ENCODE data around the gene S100A11.
A peak's percentile ranks its signal among the peaks of the same experiment; 100 is the strongest.

The S100A11 gene

DNA sequence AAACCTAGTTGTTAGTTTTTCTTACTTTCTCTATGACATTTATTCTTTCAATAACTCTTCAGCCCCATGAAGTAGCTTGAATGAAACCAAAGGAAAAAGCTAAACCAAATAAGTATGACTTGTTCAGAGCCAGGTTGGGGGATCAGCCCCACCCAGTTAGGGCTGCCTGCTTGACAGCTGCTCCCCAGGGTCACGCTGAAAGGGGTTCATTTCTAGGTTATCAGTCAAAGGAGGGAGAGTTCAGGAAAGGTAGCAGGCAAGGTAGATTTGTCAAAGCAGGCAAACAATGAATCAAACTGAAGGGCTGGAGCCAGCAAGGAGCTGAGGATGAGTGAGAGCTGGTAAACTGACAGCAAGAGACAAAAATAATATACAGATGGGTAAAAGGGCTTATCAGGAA, 3.1 kb upstream of the S100A11 start:
- DNase-seq (ENCODE audit: low read depth in 2 of 2) = no peak

DNA sequence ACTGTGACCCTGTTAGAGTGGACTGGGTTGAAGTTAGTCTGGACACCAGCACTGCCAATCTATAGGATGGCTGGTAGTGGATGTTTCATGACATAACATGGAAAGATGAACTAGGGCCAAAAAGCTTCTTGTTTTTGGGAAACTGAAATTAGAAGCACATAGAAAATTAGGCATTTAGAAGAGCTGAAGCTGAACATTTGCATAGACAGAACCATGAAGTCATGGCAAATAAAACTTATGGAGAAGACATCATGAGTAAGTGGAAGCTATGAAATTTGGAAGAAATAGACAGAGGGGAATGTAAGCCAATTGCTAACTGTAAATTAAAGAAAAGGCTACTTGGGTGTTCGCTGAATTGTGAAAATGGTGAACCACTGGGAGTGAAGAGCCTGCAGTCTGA, 2.7 kb upstream of the S100A11 start:
- DNase-seq (ENCODE audit: low read depth in 2 of 2) = no peak

- DNase-seq (ENCODE audit: low read depth in 2 of 2) = no peak
Observed at GRCh38 chr1:152038871-152039270, 2.1 kb upstream of the S100A11 start.

DNA sequence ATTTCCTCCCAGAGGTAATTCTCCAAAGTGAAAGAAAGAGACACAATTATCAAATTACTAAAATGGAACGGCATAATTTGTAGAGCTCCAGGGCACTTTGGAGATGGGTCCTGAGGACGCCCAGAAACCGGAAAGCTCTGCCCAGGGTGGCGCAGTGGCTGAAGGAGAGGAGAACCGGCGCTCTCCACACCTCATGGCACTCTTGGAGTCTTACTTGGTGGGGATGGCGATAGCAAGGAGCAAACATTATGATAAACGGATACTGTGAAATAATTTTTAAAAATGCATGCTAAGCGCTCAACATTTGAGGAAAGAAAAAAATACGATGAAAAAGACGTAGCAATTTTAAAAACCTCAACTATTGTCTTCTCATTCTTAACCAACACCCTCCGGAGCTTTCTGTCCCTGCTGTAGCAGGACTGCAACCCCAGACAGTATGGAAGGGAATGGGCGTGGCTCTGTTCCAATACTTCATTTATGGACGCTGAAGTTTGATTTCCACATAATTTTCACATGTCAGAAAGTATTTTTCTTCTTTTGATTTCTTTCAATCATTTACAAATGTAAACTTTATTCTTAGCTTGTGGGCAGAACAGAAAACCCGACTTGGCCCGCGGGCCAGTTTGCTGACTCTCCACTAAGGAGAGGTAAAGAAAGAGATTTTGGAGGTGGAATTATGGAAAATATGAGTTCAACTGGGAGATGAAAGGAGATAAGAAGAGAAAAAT, 1.1 kb downstream of the S100A11 start:
- no peak for DNase-seq (ENCODE audit: low read depth in 2 of 2)

DNA sequence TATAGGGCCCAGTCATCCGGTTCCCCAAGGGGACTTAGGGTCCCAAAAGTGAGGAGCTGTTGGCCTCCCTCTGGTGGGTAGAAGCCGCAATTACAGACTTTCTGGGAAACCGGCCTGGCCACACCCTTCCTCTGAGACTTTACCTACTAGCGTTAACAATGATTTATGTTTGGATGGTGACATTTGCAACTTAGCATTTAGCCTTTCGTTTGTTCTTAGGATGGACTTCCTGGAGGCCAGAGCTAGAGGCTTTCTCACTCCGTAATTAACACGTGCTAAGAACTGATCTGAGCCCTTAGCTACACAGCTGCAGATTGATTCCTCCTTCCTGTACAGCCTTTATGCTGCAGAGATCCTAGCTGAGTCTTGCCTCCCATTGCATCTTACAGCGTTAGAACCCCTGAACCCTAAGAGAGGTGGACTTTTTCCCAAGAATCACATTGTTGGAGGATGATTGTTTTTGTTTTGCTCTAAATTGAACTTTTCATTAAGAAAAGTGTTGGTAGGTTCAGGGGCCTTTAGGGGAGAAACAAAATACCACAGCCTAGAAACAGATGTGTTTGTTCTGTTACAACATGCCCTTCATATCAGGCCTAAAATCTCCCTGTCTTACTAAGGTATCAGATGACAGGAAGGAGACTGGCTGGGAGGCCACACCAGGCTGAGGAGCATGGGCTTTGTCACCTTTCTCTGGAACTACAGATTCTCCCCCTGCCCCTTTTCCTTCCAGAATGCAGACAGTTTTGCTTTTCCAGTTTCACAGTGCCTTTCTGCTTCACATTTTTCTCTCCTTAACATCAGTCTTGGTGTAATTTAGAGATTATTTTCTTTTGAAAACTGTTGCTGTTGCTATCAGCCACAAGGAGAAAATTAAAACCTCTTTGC, 1.9 kb downstream of the S100A11 start:
- peak in 1 of 2 donors; percentile 40 for DNase-seq (ENCODE audit: low read depth in 2 of 2)

DNA sequence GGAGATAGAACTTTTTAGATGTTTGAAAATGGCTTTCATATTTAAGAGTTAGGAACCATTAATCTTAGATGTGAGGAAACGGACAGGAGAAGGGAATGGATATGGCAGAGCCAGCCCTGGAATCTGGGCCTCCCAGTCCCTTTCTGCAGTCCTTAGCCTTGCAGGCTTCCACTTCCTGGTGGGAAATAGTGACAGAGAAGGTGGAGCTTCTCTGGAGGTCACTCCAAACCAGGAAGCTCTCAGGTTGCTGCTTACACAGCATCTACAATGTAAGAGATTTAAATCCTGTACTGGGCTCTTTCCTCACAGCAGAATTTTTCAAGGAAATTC, 2.5 kb downstream of the S100A11 start:
- no peak for DNase-seq (ENCODE audit: low read depth in 2 of 2)

DNA sequence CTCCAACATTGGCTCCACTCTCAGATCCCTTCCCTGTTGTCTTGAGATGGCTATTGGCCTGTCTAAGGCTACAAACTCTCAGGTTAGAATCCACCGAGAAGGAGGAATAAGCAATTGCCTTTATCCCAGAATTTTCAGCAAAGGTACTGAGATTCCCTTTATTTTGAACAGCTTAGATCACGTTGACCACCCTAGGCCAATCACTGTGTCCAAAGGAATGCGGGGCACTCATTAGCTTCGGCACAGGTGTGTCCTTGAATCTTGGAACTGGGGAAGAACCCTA, 6.9 kb downstream of the S100A11 start:
- no peak for DNase-seq (ENCODE audit: low read depth in 2 of 2)

- no peak for DNase-seq (ENCODE audit: low read depth in 2 of 2)
Observed at GRCh38 chr1:152029144-152029928, 7.5 kb downstream of the S100A11 start.

DNA sequence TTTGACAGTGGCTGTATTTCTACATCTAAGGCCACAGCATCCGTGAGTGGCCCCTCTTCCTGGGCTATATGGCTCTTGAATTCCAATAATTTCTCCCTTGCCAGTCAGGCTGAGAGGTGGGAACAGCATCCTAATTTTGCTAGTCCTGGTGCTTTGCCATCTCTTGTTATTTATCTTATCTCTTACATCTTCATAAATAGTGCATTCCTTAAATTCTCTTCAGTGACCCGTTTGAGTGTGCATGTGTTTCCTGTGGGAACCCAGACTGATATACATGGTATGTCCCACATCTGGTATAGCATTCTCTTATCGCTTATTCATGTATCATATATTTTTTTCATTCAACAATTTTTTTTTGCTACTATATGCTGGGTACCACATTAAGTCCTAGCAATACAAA, 9.9 kb downstream of the S100A11 start:
- DNase-seq (ENCODE audit: low read depth in 2 of 2) = no peak

DNA sequence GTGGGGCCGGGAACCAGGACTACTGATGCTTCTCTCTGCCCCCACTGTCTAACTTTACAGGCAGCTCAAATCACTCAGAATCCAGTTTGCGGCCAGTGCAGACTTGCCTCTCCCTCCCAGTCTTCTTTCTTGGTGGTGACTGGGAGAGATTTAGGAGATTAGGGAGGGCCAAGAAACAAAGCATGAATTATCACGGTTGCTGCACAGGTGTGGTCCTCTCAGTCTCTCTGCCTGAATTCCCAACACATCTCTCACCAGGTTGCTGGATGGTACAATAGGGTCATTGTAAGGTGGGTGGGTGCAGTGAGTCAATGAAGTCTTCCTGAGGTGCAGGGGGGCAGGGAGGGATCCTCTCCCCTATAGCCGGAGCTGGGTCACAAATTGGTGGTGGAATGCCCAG, 12.6 kb downstream of the S100A11 start:
- DNase-seq (ENCODE audit: low read depth in 2 of 2) = no peak

DNA sequence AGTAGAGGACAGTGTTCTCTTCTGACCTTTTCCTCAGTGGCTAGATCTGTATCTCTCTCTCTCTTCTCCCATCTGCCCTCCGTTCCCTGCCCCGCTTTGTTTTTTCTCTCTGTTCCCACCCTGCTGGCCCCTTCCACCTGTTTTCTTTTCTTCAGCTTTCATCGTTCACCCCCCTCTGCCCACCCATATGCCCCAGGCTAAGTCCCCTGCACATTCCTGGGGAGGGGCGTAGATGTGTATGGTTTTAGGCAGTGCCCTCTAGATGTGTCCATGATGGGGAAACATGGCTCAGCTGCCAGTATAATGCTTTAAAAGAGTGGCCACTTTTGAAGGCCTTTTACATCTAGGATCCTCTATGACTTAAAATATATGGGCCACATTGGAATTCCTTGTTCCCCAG, 13.6 kb downstream of the S100A11 start:
- DNase-seq (ENCODE audit: low read depth in 2 of 2) = no peak

- DNase-seq (ENCODE audit: low read depth in 2 of 2) = no peak
Observed at GRCh38 chr1:152022474-152022873, 14.3 kb downstream of the S100A11 start.

GRCh38 chr1:152021569-152021968, 15.2 kb downstream of the S100A11 start:
- DNase-seq (ENCODE audit: low read depth in 2 of 2) = no peak

DNA sequence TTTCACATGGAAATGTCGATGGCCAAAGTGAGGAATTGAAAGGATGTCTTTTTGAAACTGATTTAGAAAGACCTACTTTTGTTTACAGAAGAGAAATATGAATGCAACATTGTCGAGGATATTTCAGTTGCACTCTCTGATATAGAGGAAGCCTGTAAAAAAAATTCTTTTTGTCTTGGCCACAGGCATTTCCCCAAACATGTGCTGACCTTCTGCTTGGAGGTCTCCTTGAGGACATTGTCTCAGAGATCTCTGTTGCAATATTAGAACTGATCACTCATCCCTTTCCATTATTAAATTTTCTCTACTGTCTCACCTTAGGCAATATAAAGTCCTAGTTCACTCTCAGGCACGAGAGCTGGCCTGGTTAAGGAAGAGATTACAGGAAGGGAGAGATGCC, 16.0 kb downstream of the S100A11 start:
- no peak for DNase-seq (ENCODE audit: low read depth in 2 of 2)

DNA sequence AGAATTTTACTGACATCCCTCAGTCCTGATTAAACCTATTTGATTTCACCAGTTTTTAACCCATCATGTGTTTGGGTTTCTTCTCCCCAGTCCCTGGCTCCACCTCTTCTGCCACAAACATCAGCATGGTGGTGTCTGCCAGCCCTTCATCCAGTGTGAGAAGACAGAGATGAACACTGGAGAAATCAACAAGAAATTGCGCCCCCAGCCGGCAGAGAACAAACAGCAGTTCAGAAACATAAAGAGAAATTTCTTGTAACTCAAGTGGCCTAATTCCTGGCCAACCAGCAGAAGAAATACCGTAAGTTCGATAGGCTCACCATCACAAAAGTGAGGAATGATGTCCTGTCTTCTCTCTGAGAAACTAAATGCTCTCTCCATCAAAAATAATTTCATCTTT, 18.3 kb downstream of the S100A11 start:
- no peak for DNase-seq (ENCODE audit: low read depth in 2 of 2)

DNA sequence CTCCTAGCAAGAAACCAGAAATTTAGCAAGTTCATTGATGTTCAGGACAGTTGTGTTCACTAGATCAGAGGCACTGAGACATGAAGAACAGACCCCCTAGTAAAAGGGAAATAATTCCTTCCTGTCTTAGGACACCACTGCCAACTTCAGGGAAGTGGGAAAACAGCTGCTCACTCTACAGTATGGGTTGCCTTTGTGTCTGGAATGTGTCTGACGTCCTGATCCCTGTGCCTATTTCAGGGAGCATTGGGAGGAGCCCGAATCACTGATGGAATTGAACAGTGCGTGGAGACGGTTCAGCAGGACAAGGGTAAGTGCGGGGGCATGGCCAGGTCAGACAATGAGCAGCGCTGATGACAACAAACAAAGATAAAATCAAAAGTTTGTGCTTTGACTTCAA, 21.0 kb downstream of the S100A11 start:
- no peak for DNase-seq (ENCODE audit: low read depth in 2 of 2)

- no peak for DNase-seq (ENCODE audit: low read depth in 2 of 2)
Observed at GRCh38 chr1:152014943-152015342, 21.9 kb downstream of the S100A11 start.

GRCh38 chr1:152013664-152014237, 23.1 kb downstream of the S100A11 start:
- no peak for DNase-seq (ENCODE audit: low read depth in 2 of 2)

- DNase-seq (ENCODE audit: low read depth in 2 of 2) = no peak
Observed at GRCh38 chr1:152009691-152010090, 27.1 kb downstream of the S100A11 start.

DNA sequence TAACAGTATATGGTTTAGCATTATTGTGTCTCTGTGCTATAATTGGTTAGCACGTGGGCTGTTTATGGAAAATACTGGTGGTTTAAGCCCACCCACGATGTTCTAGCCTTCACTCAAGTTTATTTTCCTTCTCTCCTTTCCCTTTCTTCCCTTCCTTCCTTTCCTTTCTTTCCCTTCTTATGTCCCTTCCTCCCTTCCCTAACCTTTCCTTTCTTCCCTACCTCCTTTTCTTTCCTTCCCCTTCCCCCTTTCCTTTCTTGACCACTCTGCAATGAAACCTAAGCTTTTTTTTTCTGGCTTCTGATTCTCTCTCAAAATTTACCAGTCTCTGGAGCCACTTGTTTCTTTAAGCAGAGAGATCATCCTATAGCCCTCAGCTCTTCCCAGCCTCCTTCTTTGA, 29.8 kb downstream of the S100A11 start:
- DNase-seq (ENCODE audit: low read depth in 2 of 2) = no peak

DNA sequence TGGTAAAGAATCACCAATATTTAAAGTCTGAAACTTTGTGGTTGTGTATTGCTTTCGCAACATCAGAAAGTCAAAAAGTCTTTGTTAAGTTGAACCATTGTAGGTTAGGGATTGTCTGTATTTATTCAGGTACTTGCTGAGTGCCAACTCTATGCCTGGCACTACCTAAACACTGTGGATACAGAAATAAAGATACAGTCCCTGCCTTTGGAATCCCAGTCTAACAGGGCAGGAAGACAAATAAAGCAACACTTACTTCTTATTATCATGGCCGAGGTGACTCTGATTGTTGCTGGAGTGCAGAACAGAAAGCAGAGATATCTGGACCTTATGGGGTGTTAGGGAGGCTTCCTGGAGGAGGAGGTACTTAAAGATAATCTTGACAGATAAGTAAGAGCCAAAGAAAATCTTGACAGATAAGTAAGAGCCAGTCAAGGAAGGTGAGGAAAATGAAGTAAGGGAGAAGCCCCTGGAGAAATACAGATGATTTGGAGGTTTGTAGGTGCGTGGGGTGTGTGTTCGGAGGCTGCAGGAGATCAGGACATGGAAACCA, 31.4 kb downstream of the S100A11 start:
- DNase-seq (ENCODE audit: low read depth in 2 of 2) = no peak

DNA sequence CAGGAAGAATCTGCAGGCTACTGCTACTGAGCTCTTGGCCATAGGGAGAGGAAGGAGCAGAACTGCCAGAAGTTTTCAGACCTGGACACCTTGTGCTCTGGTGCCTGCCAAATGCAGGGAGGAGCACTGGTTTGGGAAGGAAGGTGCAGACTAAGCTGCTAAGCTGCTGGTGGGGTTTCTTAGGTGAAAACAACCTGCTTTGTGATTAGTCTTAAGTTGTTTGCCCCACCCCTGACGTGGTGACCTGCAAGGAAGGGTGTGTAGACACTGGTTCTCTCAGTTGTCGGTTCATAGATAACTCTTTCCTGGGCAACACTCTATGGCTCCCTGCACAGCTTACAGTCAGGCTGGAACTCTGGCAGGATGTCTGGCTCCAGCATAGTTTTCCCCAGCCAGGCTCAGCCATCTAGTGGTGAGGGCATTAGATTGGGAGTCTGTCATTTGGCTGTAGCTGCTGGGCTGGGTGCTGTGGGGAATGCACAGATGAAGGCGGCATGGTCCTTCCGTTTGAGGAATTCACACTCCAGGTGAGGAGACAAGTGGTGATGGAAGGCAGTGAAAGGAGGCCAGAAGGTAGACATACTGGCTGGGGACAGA, 32.9 kb downstream of the S100A11 start:
- DNase-seq (ENCODE audit: low read depth in 2 of 2) = no peak
